GM18867 (cell line): ENCODE results near the gene FBXW7.

Source experiments
- ATAC-seq: cut with Tn5 transposase; IDR thresholded peaks from one replicate; pipeline ENCODE4 v1.9.1; 2021; ENCODE audit warnings: mild to moderate bottlenecking, moderate library complexity; ENCODE audit not compliant: unreplicated experiment

FBXW7 gene

GRCh38 chr4:152342293-152342692 is 193.6 kb downstream of the FBXW7 start:
- no peak for ATAC-seq

- ATAC-seq: no peak
These were observed 195.1 kb downstream of the FBXW7 start for GRCh38 chr4:152340818-152341217.

- ATAC-seq: no peak
These were observed 196.3 kb downstream of the FBXW7 start for GRCh38 chr4:152339576-152339975.

GRCh38 chr4:152334931-152335330 is 201.0 kb downstream of the FBXW7 start:
- no peak for ATAC-seq

- ATAC-seq: no peak
These were observed 204.8 kb downstream of the FBXW7 start for GRCh38 chr4:152331042-152331441.

- no peak for ATAC-seq
These were observed 207.3 kb downstream of the FBXW7 start for GRCh38 chr4:152328582-152328981.

- ATAC-seq: no peak
These were observed 208.1 kb downstream of the FBXW7 start for GRCh38 chr4:152327606-152328453.

GRCh38 chr4:152325831-152326230 is 210.1 kb downstream of the FBXW7 start:
- no peak for ATAC-seq

GRCh38 chr4:152323221-152323620 is 212.7 kb downstream of the FBXW7 start:
- no peak for ATAC-seq

- ATAC-seq: no peak
These were observed 213.2 kb downstream of the FBXW7 start for GRCh38 chr4:152322656-152323055.

- no peak for ATAC-seq
These were observed 214.0 kb downstream of the FBXW7 start for GRCh38 chr4:152321923-152322322.

GRCh38 chr4:152321398-152321797 is 214.5 kb downstream of the FBXW7 start:
- no peak for ATAC-seq

GRCh38 chr4:152316969-152317368 is 218.9 kb downstream of the FBXW7 start:
- ATAC-seq: no peak

- ATAC-seq: no peak
These were observed 225.6 kb downstream of the FBXW7 start for GRCh38 chr4:152310257-152310656.

- no peak for ATAC-seq
These were observed 226.5 kb downstream of the FBXW7 start for GRCh38 chr4:152309418-152309817.

GRCh38 chr4:152308951-152309350 is 226.9 kb downstream of the FBXW7 start:
- ATAC-seq: no peak

- no peak for ATAC-seq
These were observed 228.2 kb downstream of the FBXW7 start for GRCh38 chr4:152307669-152308068.

GRCh38 chr4:152306541-152306940 is 229.4 kb downstream of the FBXW7 start:
- no peak for ATAC-seq

GRCh38 chr4:152304220-152304619 is 231.7 kb downstream of the FBXW7 start:
- peak; percentile 83 for ATAC-seq

- no peak for ATAC-seq
These were observed 234.5 kb downstream of the FBXW7 start for GRCh38 chr4:152301381-152301780.

- no peak for ATAC-seq
These were observed 236.3 kb downstream of the FBXW7 start for GRCh38 chr4:152299553-152299952.

- ATAC-seq: no peak
These were observed 239.5 kb downstream of the FBXW7 start for GRCh38 chr4:152296386-152296785.

GRCh38 chr4:152294765-152295164 is 241.1 kb downstream of the FBXW7 start:
- no peak for ATAC-seq
